SK-N-SH (cell line): ENCODE results near the gene TMEM98. TPM values are rescaled to one million over a fixed set of nuclear protein-coding genes. Genes with fewer than 3 reads are reported as not detected.

ENCODE experiments used
- CTCF ChIA-PET: fragments of 300-600, 350-600 bp; formaldehyde crosslinking; extraction: SDS; loops from one replicate; lab custom pipeline; 2021; lab: Yijun Ruan, JAX
- POLR2A ChIA-PET: fragments of 350-600 bp; sonication (Branson Sonifier 250); formaldehyde crosslinking; extraction: SDS; loops from one replicate; lab custom pipeline; 2020; ENCODE audit warnings: antibody characterized with exemption, inconsistent platforms; lab: Yijun Ruan, JAX
- DNase-seq: peaks from one replicate; pipeline ENCODE4 v3.0.0; 2012
- H2AFZ ChIP-seq: fragments of 200-600 bp; sonication (generic); 2 replicates; pipeline ENCODE4 v1.8.1; 2016; ENCODE audit warnings: antibody characterized with exemption, mild to moderate bottlenecking, low read depth
- H3F3A ChIP-seq: fragments of 200-600 bp; sonication (generic); replicated peaks from 2 replicates; pipeline ENCODE3; 2016; ENCODE audit warnings: antibody characterized with exemption, mild to moderate bottlenecking; ENCODE audit not compliant: insufficient read depth
- H3K27ac ChIP-seq, 2 experiments: fragments of 200-500 bp in 1 of 2; fragments of 200-600 bp in 1 of 2; sonication (Bioruptor generic) in 1 of 2; sonication (generic), shearing (Covaris generic) in 1 of 2; 2 replicates each; pipeline versions ENCODE4 v1.5.1 to v1.6.1; 2014 to 2016; ENCODE audit warnings: low read depth in 2 of 2, inconsistent platforms in 1 of 2, low read length in 1 of 2, mild to moderate bottlenecking in 1 of 2, mixed read lengths in 1 of 2
- H3K27me3 ChIP-seq: fragments of 200-600 bp; sonication (generic), shearing (Covaris generic); 2 replicates; pipeline ENCODE4 v1.6.1; 2016; ENCODE audit warnings: mixed run types; ENCODE audit not compliant: insufficient read depth
- H3K36me3 ChIP-seq, 2 experiments: fragments of 200-500 bp in 1 of 2; fragments of 200-600 bp in 1 of 2; sonication (Bioruptor generic) in 1 of 2; sonication (generic) in 1 of 2; replicated peaks in 1 of 2; 2 replicates each; pipeline versions ENCODE3 to v1.5.1; 2014 to 2016; ENCODE audit warnings: low read length in 1 of 2, mild to moderate bottlenecking in 1 of 2; ENCODE audit not compliant: insufficient read depth in 2 of 2, control insufficient read depth in 1 of 2
- H3K4me1 ChIP-seq, 2 experiments: fragments of 200-500 bp in 1 of 2; fragments of 200-600 bp in 1 of 2; sonication (Bioruptor generic) in 1 of 2; sonication (generic), shearing (Covaris generic) in 1 of 2; 2 replicates each; pipeline versions ENCODE4 v1.5.1 to v1.6.1; 2014 to 2016; ENCODE audit warnings: low read depth in 1 of 2, low read length in 1 of 2, mixed run types in 1 of 2; ENCODE audit not compliant: insufficient read depth in 2 of 2, control insufficient read depth in 1 of 2
- H3K4me2 ChIP-seq: fragments of 200-600 bp; sonication (generic), shearing (Covaris generic); 2 replicates; pipeline ENCODE4 v1.6.1; 2017; ENCODE audit warnings: mixed run types
- H3K4me3 ChIP-seq, 2 experiments: fragments of 200-500 bp in 1 of 2; fragments of 200-600 bp in 1 of 2; sonication (Bioruptor generic) in 1 of 2; sonication (generic), shearing (Covaris generic) in 1 of 2; 2 replicates each; pipeline versions ENCODE4 v1.5.1 to v1.8.1; 2014 to 2016; ENCODE audit warnings: low read depth in 2 of 2, inconsistent platforms in 1 of 2, low read length in 1 of 2, mild to moderate bottlenecking in 1 of 2, mixed read lengths in 1 of 2, moderate library complexity in 1 of 2
- H3K79me2 ChIP-seq: fragments of 200-600 bp; sonication (generic); 2 replicates; pipeline ENCODE4 v1.8.1; 2017; ENCODE audit warnings: mild to moderate bottlenecking; ENCODE audit not compliant: insufficient read depth
- H3K9ac ChIP-seq: fragments of 200-600 bp; sonication (generic); 2 replicates; pipeline ENCODE4 v1.6.1; 2017; ENCODE audit warnings: mixed run types
- H3K9me2 ChIP-seq: fragments of 200-600 bp; sonication (generic); 2 replicates; pipeline ENCODE4 v1.6.1; 2017; ENCODE audit warnings: mixed run types
- H3K9me3 ChIP-seq: fragments of 200-600 bp; sonication (generic); 2 replicates; pipeline ENCODE4 v1.6.1; 2017; ENCODE audit warnings: mixed run types, mild to moderate bottlenecking, moderate library complexity
- H4K20me1 ChIP-seq: fragments of 200-600 bp; sonication (generic); 2 replicates; pipeline ENCODE4 v1.6.1; 2017; ENCODE audit warnings: mild to moderate bottlenecking, mixed run types; ENCODE audit not compliant: insufficient read depth
- ELF1 ChIP-seq: IDR thresholded peaks from 2 replicates; pipeline ENCODE4 v1.4.0; 2012
- EP300 ChIP-seq, 2 experiments: IDR thresholded peaks; 2 replicates each; pipeline versions ENCODE4 v1.4.0 to v1.6.1; 2012; ENCODE audit warnings: borderline replicate concordance in 1 of 2, low read depth in 1 of 2, low read length in 1 of 2
- FOSL2 ChIP-seq: IDR thresholded peaks from 2 replicates; pipeline ENCODE4 v1.4.0; 2012; ENCODE audit warnings: low read depth, mild to moderate bottlenecking, moderate library complexity, borderline replicate concordance
- MEF2A ChIP-seq: IDR thresholded peaks from 2 replicates; pipeline ENCODE4 v1.4.0; 2012; ENCODE audit warnings: low read depth, borderline replicate concordance
- MXI1 ChIP-seq: IDR thresholded peaks from 2 replicates; pipeline ENCODE4 v1.6.1; 2012; ENCODE audit warnings: mild to moderate bottlenecking, low read depth, low read length, improper control_type of control experiment
- NFIC ChIP-seq: IDR thresholded peaks from 2 replicates; pipeline ENCODE4 v1.4.0; 2012; ENCODE audit warnings: borderline replicate concordance
- POLR2AphosphoS5 ChIP-seq: IDR thresholded peaks from 2 replicates; pipeline ENCODE4 v1.6.1; 2012; ENCODE audit warnings: low read depth, low read length
- REST ChIP-seq: IDR thresholded peaks from 2 replicates; pipeline ENCODE4 v1.6.1; 2012; ENCODE audit warnings: mild to moderate bottlenecking, low read depth, low read length, moderate library complexity
- TEAD4 ChIP-seq: IDR thresholded peaks from 2 replicates; pipeline ENCODE4 v1.4.0; 2012; ENCODE audit warnings: mild to moderate bottlenecking, borderline replicate concordance; ENCODE audit not compliant: insufficient read depth
- USF1 ChIP-seq: IDR thresholded peaks from 2 replicates; pipeline ENCODE4 v1.4.0; 2012; ENCODE audit warnings: low read depth, borderline replicate concordance
- USF2 ChIP-seq: fragments of 150-350 bp; IDR thresholded peaks from 2 replicates; pipeline ENCODE4 v1.6.1; 2017; ENCODE audit warnings: antibody characterized with exemption, low read length, low read depth, borderline replicate concordance
- ZBTB33 ChIP-seq: IDR thresholded peaks from 2 replicates; pipeline ENCODE4 v1.4.0; 2012; ENCODE audit warnings: low read depth, borderline replicate concordance
- WGBS: methylation state at CpG from one replicate; pipeline ENCODE4 v1.1.6; 2017; ENCODE audit warnings: low lambda C conversion rate; 5-methylcytosine and 5-hydroxymethylcytosine counted together
- polyA plus RNA-seq, 3 experiments: library from polyadenylated mRNA; depleted of rRNA; stranded (reverse); fragments of >200 nt; gene quantifications; 2 replicates each; pipeline ENCODE4 v1.2.3, GENCODE V29; 2012

Gene TMEM98
- polyA plus RNA-seq, 1 of the 3 experiments (the other 2 are of a cell fraction) = 196 TPM

GRCh38 chr17:32912218-32912897 is 15.6 kb upstream of the TMEM98 start:
- ChIA-PET POLR2A (no interaction called here), CTCF (interaction anchor here (2.5 to 7.4 kb wide), 3 partner anchors 26 to 132 kb away, joined by 11 to 80 read pairs (median 35); partner anchors contain the start of gene MYO1D)
- Histone ChIP-seq H3K36me3 (no peaks in the 10 kb centered on the region), H4K20me1 (no peaks in the 10 kb centered on the region), H3K9ac (no peak overlapping the region)
- no peak for TF ChIP-seq ELF1
- no peak for TF ChIP-seq MEF2A
- TF ChIP-seq EP300 (IDR thresholded peaks at IDR 0.05; ENCODE audit: borderline replicate concordance in 1 of 2, low read depth in 1 of 2, low read length in 1 of 2) = no peak
- TF ChIP-seq REST = no peak
- no peak for TF ChIP-seq USF2
- no peak for TF ChIP-seq NFIC
- TF ChIP-seq POLR2AphosphoS5 = no peak
- no peak for TF ChIP-seq TEAD4
- no peak for TF ChIP-seq FOSL2
- TF ChIP-seq USF1 = no peak
- no peak for TF ChIP-seq ZBTB33
- no peak for TF ChIP-seq MXI1
- TF ChIP-seq, all 33 proteins: peak for 0
- Histone ChIP-seq H3K27me3 (no peaks in the 10 kb centered on the region), H2AFZ (no peak overlapping the region), H3K9me3 (no peaks in the 10 kb centered on the region), H3K4me2 (no peak overlapping the region), H3K4me3 (no peak overlapping the region), H3K27ac (no peak overlapping the region), H3K79me2 (no peaks in the 10 kb centered on the region), H3K9me2 (no peaks in the 10 kb centered on the region), H3K4me1 (no peaks in the 10 kb centered on the region; a peak in 1 of 4 replicates), H3F3A (no peaks in the 10 kb centered on the region)
- no peak for DNase-seq
- 61% methylated on average over 10 of the region's 10 CpGs for WGBS
